RWPE1 (cell line): ENCODE measurements around the gene CLEC10A.
"Not testable (repeated sequence)": the region's sequence is repeated elsewhere in the genome, so short reads cannot be mapped to it uniquely, and the experiment has no call there.

Experiments
- CTCF ChIA-PET: fragments of 350-600 bp; sonication (Branson Sonifier 250); formaldehyde crosslinking; extraction: SDS; loops from one replicate; lab custom pipeline; 2021; lab: Yijun Ruan, JAX
- POLR2A ChIA-PET: fragments of 400-600 bp; formaldehyde crosslinking; extraction: SDS; loops from one replicate; lab custom pipeline; 2020; ENCODE audit warnings: antibody characterized with exemption; ENCODE audit not compliant: low non-redundant PET; lab: Yijun Ruan, JAX
- DNase-seq: peaks from one replicate; pipeline ENCODE4 v3.0.0; 2012; ENCODE audit warnings: low spot score
- H3K27ac ChIP-seq: fragments of 450-650 bp; 2 replicates; pipeline ENCODE4 v1.5.1; 2017
- TF ChIP-seq, protein P1 (sequence below): fragments of 450-650 bp; conservative IDR thresholded peaks from 2 replicates; pipeline ENCODE4 v1.5.1; 2017; ENCODE audit warnings: low read depth, mild to moderate bottlenecking

CLEC10A gene, protein sequence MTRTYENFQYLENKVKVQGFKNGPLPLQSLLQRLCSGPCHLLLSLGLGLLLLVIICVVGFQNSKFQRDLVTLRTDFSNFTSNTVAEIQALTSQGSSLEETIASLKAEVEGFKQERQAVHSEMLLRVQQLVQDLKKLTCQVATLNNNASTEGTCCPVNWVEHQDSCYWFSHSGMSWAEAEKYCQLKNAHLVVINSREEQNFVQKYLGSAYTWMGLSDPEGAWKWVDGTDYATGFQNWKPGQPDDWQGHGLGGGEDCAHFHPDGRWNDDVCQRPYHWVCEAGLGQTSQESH

DNA sequence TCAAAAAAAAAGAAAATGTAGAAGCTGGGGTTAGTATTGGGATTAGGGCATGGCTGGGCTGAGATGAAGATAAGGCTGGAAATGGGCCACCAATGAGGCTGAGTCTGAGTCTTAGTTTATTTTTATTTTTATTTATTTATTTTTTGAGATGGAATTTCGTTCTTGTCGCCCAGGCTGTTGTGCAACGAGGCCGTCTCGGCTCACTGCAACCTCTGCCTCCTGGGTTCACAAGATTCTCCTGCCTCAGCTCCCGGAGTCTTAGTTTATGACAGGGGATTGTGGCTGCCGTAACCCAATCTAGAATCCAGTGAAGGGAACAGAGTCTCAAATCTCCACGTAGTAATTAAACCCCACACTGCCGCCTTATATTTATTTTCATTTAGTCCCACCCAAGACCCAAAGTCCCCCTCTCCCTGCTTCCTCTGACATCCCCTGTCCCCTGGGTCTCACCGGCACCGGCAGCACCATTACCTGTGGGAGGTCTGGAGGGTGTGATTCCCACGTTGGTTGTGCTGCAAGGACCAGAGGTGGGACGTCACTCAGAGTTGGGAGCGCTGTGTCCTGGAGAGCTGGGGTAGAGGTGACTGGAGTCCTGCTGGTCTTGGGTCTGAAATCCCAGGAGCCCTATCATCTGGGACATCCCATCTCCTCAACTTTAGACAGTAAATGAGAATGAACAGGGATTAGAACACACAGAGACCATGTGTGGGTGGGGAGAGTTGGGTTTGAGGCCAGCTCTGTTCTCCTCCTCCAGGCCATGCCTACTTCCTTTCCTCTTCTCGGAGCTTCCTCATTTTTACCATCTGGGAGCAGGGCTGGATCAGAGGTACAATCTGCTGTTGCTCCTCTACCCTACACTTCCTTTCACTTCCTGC is at the start of gene CLEC10A:
Gene CLEC10A (minus strand): TSS at position 671 of the 875 bp plus-strand sequence. CDS start 1,439 bp downstream, outside the sequence.
- POLR2A ChIA-PET = no interaction called here
- CTCF ChIA-PET = no interaction called here
- TF ChIP-seq, protein P1, sequence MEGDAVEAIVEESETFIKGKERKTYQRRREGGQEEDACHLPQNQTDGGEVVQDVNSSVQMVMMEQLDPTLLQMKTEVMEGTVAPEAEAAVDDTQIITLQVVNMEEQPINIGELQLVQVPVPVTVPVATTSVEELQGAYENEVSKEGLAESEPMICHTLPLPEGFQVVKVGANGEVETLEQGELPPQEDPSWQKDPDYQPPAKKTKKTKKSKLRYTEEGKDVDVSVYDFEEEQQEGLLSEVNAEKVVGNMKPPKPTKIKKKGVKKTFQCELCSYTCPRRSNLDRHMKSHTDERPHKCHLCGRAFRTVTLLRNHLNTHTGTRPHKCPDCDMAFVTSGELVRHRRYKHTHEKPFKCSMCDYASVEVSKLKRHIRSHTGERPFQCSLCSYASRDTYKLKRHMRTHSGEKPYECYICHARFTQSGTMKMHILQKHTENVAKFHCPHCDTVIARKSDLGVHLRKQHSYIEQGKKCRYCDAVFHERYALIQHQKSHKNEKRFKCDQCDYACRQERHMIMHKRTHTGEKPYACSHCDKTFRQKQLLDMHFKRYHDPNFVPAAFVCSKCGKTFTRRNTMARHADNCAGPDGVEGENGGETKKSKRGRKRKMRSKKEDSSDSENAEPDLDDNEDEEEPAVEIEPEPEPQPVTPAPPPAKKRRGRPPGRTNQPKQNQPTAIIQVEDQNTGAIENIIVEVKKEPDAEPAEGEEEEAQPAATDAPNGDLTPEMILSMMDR = no peak

DNA sequence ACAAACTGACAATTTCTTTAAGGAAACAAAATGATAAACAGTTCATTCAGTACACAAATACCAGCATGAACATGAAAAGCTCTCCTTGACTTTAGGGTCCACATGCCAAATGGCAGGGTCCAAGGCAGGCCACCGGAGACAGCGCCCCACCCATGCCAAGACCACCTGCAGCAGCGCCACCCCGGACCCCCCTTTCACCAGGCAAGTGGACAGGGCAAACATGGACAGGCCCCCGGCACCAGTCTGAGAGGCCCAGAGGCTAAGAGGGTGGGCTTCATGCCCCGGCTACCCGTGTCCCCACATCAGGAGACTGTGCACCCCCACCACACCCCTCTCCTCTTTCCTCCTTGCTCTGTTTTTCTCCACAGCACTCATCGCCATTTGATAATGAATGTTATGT is 49.3 kb upstream of the CLEC10A start:
- TF ChIP-seq, protein P1 = no peak
- no peak for DNase-seq
- ChIA-PET CTCF (interaction anchor here (0.6 to 0.7 kb wide), 3 partner anchors 121 to 1832 kb away, joined by 3 to 4 read pairs (median 3); partner anchors contain the start of gene SLC2A4), POLR2A (no interaction called here)
- no peak overlapping the region for H3K27ac ChIP-seq

More for the DNA sequence above, at the start of gene CLEC10A:
- no peak within 1 kb of the TSS for H3K27ac ChIP-seq
- DNase-seq = no peak

DNA sequence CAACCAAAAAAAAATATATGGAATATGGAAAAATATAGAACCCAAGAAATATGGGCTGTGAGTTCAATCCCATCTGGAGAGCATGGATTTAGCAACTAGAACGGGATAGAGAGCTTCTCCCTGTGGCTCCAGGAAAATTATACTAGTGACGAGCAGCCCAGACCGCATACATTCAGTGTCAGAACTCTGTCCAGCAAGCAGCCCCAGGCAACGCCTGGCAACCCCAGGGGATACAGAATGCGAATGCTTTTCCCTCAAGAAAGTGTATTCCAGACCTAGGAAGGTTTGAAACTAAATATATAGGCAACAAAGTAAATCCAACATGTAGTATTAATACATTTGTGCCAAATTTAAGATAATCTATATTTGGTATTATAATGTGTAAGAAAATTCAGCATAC is 48.1 kb upstream of the CLEC10A start:
- DNase-seq = no peak
- ChIA-PET CTCF (interaction anchor here (0.6 kb wide), 1 partner anchor 348 kb away, joined by 3 read pairs; no protein-coding TSS in a partner anchor), POLR2A (no interaction called here)
- TF ChIP-seq, protein P1 = no peak
- no peak overlapping the region for H3K27ac ChIP-seq

DNA sequence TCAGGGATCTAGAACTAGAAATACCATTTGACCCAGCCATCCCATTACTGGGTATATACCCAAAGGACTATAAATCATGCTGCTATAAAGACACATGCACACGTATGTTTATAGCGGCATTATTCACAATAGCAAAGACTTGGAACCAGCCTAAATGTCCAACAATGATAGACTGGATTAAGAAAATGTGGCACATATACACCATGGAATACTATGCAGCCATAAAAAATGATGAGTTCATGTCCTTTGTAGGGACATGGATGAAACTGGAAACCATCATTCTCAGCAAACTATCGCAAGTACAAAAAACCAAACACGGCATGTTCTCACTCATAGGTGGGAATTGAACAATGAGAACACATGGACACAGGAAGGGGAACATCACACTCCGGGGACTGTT is 47.5 kb upstream of the CLEC10A start:
- DNase-seq, H3K27ac ChIP-seq, POLR2A ChIA-PET, CTCF ChIA-PET: not testable (repeated sequence)

GRCh38 chr17:7126386-7126785 is 46.3 kb upstream of the CLEC10A start:
- POLR2A ChIA-PET, H3K27ac ChIP-seq, DNase-seq: not testable (repeated sequence)
- CTCF ChIA-PET = interaction anchor here (0.5 kb wide), 2 partner anchors 70 to 224 kb away, joined by 4 to 7 read pairs; no protein-coding TSS in a partner anchor

GRCh38 chr17:7124923-7125322 is 44.9 kb upstream of the CLEC10A start:
- TF ChIP-seq, protein P1 = no peak
- H3K27ac ChIP-seq = no peak overlapping the region
- POLR2A ChIA-PET = no interaction called here
- no peak for DNase-seq
- CTCF ChIA-PET = interaction anchor here (0.7 to 1.5 kb wide), 2 partner anchors 72 to 73 kb away, joined by 7 to 8 read pairs; no protein-coding TSS in a partner anchor

DNA sequence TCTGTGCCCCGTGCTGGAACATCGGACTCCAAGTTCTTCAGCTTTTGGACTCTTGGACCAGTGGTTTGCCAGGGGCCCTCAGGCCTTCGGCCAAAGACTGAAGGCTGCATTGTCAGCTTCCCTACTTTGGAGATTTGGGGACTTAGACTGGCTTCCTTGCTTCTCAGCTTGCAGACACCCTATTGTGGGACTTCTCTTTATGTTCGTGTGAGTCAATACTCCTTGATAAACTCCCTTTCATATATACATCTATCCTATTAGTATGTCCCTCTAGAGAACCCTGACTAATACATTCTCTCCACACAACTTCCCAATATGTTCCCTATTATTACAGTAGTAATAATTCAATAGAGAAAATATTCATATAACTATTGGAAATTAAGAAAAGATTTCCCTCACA is 43.8 kb upstream of the CLEC10A start:
- ChIA-PET CTCF (no interaction called here), POLR2A (no interaction called here)
- no peak overlapping the region for H3K27ac ChIP-seq
- TF ChIP-seq, protein P1 = no peak
- DNase-seq = no peak
